ENCODE measurements around the gene OR51D1. TPM values are rescaled to one million over a fixed set of nuclear protein-coding genes. Genes with fewer than 3 reads are reported as not detected.
A peak's percentile ranks its signal among the peaks of the same experiment; 100 is the strongest.

OR51D1 gene
- total and polyA plus RNA-seq, 2 experiments from 2014 or later = not detected

DNA sequence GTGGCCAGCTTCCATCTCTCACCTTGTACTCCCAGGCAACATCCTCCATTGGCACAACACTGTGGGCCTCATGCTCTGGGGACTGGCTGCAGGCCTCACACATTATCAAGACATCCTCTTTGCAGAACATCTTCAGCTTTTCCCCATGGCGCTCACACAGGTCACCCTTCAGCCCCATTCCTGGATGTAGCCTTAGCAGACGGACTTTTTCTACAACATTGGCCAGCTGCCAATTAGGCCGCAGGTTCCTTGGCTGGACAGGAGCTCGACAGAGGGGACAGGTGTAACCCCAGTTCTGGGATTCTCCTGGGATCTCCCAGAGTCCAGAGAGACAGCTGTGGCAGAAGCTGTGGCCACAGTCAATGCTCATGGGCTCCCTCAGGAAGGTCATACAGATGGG, 32.2 kb upstream of the OR51D1 start:
- no peaks in the 10 kb centered on the region for H3K36me3 ChIP-seq (replicated peaks; ENCODE audit: insufficient read depth, low read depth)
- no peak for DNase-seq (ENCODE audit: low spot score)
- no peak overlapping the region for H3K4me2 ChIP-seq
- H3K4me3 ChIP-seq = no peak overlapping the region
- peaks cover 13% of the 10 kb centered on the region for H3K4me1 ChIP-seq (ENCODE audit: insufficient read depth)
- no peak for TF ChIP-seq EZH2phosphoT487 (IDR thresholded peaks at IDR 0.05; ENCODE audit: low read depth, severe bottlenecking, unreplicated experiment)
- TF ChIP-seq, protein P1, sequence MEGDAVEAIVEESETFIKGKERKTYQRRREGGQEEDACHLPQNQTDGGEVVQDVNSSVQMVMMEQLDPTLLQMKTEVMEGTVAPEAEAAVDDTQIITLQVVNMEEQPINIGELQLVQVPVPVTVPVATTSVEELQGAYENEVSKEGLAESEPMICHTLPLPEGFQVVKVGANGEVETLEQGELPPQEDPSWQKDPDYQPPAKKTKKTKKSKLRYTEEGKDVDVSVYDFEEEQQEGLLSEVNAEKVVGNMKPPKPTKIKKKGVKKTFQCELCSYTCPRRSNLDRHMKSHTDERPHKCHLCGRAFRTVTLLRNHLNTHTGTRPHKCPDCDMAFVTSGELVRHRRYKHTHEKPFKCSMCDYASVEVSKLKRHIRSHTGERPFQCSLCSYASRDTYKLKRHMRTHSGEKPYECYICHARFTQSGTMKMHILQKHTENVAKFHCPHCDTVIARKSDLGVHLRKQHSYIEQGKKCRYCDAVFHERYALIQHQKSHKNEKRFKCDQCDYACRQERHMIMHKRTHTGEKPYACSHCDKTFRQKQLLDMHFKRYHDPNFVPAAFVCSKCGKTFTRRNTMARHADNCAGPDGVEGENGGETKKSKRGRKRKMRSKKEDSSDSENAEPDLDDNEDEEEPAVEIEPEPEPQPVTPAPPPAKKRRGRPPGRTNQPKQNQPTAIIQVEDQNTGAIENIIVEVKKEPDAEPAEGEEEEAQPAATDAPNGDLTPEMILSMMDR (IDR thresholded peaks at IDR 0.05; ENCODE audit: poor library complexity) = no peak
- no peak for TF ChIP-seq EZH2 (IDR thresholded peaks at IDR 0.05; ENCODE audit: borderline replicate concordance)
- 94% methylated on average over 4 of the region's 4 CpGs for WGBS (ENCODE audit: low lambda C conversion rate, missing lambda C conversion rate)
- peaks cover 19% of the 10 kb centered on the region for H3K79me2 ChIP-seq
- no peaks in the 10 kb centered on the region for H3K9me3 ChIP-seq (ENCODE audit: low read depth)
- no peaks in the 10 kb centered on the region for H3K27me3 ChIP-seq
- H4K20me1 ChIP-seq (ENCODE audit: insufficient read depth, poor library complexity, severe bottlenecking) = no peaks in the 10 kb centered on the region
- no peak overlapping the region for H2AFZ ChIP-seq
- no peaks in the 10 kb centered on the region for H3K9me2 ChIP-seq (replicated peaks; ENCODE audit: insufficient read depth)
- H3K27ac ChIP-seq = no peak overlapping the region

GRCh38 chr11:4606231-4607015, 30.9 kb upstream of the OR51D1 start:
- H3K27me3 ChIP-seq = no peaks in the 10 kb centered on the region
- no peaks in the 10 kb centered on the region for H3K9me2 ChIP-seq (replicated peaks; ENCODE audit: insufficient read depth)
- TF ChIP-seq, protein P1 (IDR thresholded peaks at IDR 0.05; ENCODE audit: poor library complexity) = no peak
- TF ChIP-seq EZH2 (IDR thresholded peaks at IDR 0.05; ENCODE audit: borderline replicate concordance) (no peak), EZH2phosphoT487 (IDR thresholded peaks at IDR 0.05; ENCODE audit: low read depth, severe bottlenecking, unreplicated experiment) (no peak)
- H3K9me3 ChIP-seq (ENCODE audit: low read depth) = no peaks in the 10 kb centered on the region
- no peak overlapping the region for H2AFZ ChIP-seq
- H3K4me2 ChIP-seq = peak overlapping the region; percentile 85
- H3K36me3 ChIP-seq (replicated peaks; ENCODE audit: insufficient read depth, low read depth) = no peaks in the 10 kb centered on the region
- WGBS (ENCODE audit: low lambda C conversion rate, missing lambda C conversion rate) = 59% methylated on average over 1 of the region's 1 CpG
- peaks cover 13% of the 10 kb centered on the region for H3K4me1 ChIP-seq (ENCODE audit: insufficient read depth)
- no peaks in the 10 kb centered on the region for H4K20me1 ChIP-seq (ENCODE audit: insufficient read depth, poor library complexity, severe bottlenecking)
- peaks cover 19% of the 10 kb centered on the region for H3K79me2 ChIP-seq
- H3K4me3 ChIP-seq = peak overlapping the region; percentile 58
- H3K27ac ChIP-seq = peak overlapping the region; percentile 92
- no peak for DNase-seq (ENCODE audit: low spot score)

- Histone ChIP-seq H3K79me2 (peaks cover 19% of the 10 kb centered on the region), H3K9me2 (replicated peaks; ENCODE audit: insufficient read depth) (no peaks in the 10 kb centered on the region), H3K27me3 (no peaks in the 10 kb centered on the region), H3K36me3 (replicated peaks; ENCODE audit: insufficient read depth, low read depth) (no peaks in the 10 kb centered on the region), H3K27ac (peak overlapping the region; percentile 92), H3K4me1 (ENCODE audit: insufficient read depth) (peaks cover 13% of the 10 kb centered on the region), H3K4me3 (peak overlapping the region; percentile 58), H3K9me3 (ENCODE audit: low read depth) (no peaks in the 10 kb centered on the region), H2AFZ (peak overlapping the region; percentile 93), H3K4me2 (peak overlapping the region; percentile 85), H4K20me1 (ENCODE audit: insufficient read depth, poor library complexity, severe bottlenecking) (no peaks in the 10 kb centered on the region)
- WGBS (ENCODE audit: low lambda C conversion rate, missing lambda C conversion rate) = 62% methylated on average over 6 of the region's 6 CpGs
- TF ChIP-seq EZH2phosphoT487 (IDR thresholded peaks at IDR 0.05; ENCODE audit: low read depth, severe bottlenecking, unreplicated experiment) (no peak), EZH2 (IDR thresholded peaks at IDR 0.05; ENCODE audit: borderline replicate concordance) (no peak)
- TF ChIP-seq, protein P1 (IDR thresholded peaks at IDR 0.05; ENCODE audit: poor library complexity) = no peak
- DNase-seq (ENCODE audit: low spot score) = no peak
These were observed 30.2 kb upstream of the OR51D1 start for GRCh38 chr11:4607096-4607495.

Data from hepatocyte (in vitro differentiated cells).